SKM-1 treated with dmso at 0.1 percent for 144 hours (cell line): Measurements from ENCODE around the gene TESMIN.

Experiments used
- DNase-seq: peaks from one replicate; lab custom pipeline; 2025; ENCODE audit not compliant: unreplicated experiment; lab: John Stamatoyannopoulos, UW

The TESMIN gene

GRCh38 chr11:68661697-68662603 lies 89.4 kb downstream of the TESMIN start:
- no peak for DNase-seq

DNA sequence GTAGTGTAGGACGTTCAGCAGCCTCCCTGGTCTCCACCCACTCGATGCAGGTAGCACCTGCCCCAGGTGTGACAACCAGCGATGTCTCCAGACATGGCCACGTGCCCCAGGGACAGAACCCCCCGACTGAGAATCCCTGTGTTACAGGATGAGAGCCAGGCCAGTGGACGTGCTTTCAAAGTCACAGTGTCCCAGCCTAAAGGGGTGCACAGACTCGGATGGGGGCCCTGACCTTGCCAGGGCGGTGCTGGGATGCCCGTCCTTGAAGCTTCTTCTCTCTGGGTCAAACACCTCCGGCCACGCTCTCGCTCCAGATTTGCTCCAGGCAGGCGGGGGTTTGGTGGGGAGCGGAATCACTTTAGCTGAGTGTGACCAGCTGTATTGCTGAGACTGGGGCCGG lies 90.3 kb downstream of the TESMIN start:
- no peak for DNase-seq

- no peak for DNase-seq
Measured at GRCh38 chr11:68660066-68660810, 91.1 kb downstream of the TESMIN start.

DNA sequence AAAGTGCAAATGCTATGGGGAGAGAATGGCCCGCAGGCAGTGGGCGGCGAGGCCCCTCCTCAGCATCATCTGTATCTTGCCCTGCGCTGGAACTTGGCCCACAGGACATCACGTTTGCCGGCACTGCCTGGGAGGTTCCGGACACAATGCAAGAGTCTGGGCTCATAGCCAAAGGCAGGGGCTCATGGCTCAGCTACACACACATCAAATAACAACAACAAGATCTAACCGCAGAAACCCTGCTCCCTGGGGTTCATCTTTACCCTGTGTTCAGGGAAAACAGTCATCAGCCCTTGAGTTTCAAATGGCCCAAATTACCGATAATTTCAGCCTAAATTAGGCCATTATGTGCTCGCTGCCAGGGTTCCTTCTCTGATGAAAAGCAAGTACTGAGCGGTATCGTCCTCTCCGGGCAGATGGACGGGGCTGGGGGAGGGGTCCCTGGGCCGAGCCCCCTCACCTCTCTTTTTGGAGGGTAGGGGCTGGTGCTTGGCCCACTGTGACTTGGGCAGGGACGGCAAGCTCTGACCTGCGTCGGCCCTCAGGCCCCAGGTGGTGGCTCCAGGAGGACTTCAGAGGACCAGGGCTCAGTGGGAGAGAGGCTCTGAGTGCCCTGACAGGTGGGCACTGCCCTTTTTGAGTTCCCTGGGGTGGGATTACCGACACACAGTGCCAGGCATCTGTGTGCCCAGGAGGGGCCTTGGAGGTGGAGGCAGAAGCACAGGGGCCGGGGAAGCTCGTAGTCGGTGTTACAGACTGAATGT lies 92.0 kb downstream of the TESMIN start:
- no peak for DNase-seq

DNA sequence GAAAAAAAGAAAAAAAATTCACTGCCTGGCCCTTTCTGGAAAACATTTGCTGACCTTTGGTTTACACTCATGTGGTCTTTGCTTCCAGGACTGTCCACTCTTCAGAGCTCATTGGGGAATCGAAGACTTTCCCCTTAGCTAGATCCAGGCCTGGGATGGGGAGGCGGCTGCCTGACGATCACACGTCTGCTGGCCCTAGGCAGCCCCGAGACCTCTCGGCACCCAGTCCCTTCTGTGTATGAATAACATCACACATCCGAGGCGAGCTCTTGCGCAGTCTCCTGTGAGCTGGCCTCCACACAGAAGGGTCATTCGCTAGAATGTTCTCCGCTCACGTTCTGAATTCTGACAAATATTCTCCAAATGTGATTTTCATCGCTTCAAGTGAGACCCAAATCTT lies 92.7 kb downstream of the TESMIN start:
- DNase-seq, result no peak

DNA sequence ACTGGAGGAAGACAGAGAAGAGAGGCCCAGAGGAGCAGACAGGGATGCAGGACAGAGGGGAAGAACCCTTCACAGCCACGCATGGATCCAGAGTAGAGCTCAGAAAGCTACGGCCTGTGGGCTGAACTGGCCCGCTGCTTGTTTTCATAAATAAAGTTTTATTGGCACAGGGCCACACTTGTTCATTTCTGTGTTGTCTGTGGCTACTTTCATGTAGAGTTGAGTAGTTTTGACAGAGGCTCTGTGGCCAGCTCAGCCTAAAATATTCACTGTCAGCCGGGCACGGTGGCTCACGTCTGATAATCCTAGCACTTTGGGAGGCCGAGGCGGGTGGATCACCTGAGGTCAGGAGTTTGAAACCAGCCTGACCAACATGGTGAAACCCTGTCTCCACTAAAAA lies 93.2 kb downstream of the TESMIN start:
- no peak for DNase-seq
